ENCODE results near the gene PTPRB.

- TF ChIP-seq POLR2A (IDR thresholded peaks at IDR 0.05) (no peak), CTCF (IDR thresholded peaks at IDR 0.05) (no peak)
Observed at GRCh38 chr12:70551731-70552130, 85.5 kb downstream of the PTPRB start.
